Smooth muscle cell (in vitro differentiated cells): Measurements from ENCODE around the gene LNX1. TPM values are rescaled to one million over a fixed set of nuclear protein-coding genes. Genes with fewer than 3 reads are reported as not detected.
A peak's percentile ranks its signal among the peaks of the same experiment; 100 is the strongest.

Source experiments
- DNase-seq: peaks from one replicate; lab custom pipeline; 2025; ENCODE audit not compliant: unreplicated experiment; lab: John Stamatoyannopoulos, UW
- H2AFZ ChIP-seq: fragments of 200-600 bp; sonication (generic); 2 replicates; pipeline ENCODE4 v1.6.0; 2016; ENCODE audit warnings: antibody characterized with exemption, low read depth, mild to moderate bottlenecking
- H3F3A ChIP-seq: fragments of 200-600 bp; sonication (generic); 2 replicates; pipeline ENCODE4 v1.6.0; 2017; ENCODE audit warnings: antibody characterized with exemption, low read depth
- H3K27ac ChIP-seq: fragments of 200-600 bp; sonication (generic); 2 replicates; pipeline ENCODE4 v1.5.1; 2016; ENCODE audit warnings: low read depth, mild to moderate bottlenecking
- H3K27me3 ChIP-seq: fragments of 200-600 bp; sonication (generic); 2 replicates; pipeline ENCODE4 v1.6.1; 2016; ENCODE audit warnings: low read depth, mild to moderate bottlenecking
- H3K36me3 ChIP-seq: fragments of 200-600 bp; sonication (generic); 2 replicates; pipeline ENCODE4 v1.5.1; 2016; ENCODE audit warnings: low read depth
- H3K4me1 ChIP-seq: fragments of 200-600 bp; sonication (generic); 2 replicates; pipeline ENCODE4 v1.5.1; 2016; ENCODE audit warnings: low read depth
- H3K4me2 ChIP-seq: fragments of 200-600 bp; sonication (generic); 2 replicates; pipeline ENCODE4 v1.6.0; 2016; ENCODE audit warnings: mild to moderate bottlenecking
- H3K4me3 ChIP-seq: fragments of 200-600 bp; sonication (generic); 2 replicates; pipeline ENCODE4 v1.5.1; 2016; ENCODE audit warnings: mild to moderate bottlenecking
- H3K79me2 ChIP-seq: fragments of 200-600 bp; sonication (generic); 2 replicates; pipeline ENCODE4 v1.6.0; 2016; ENCODE audit warnings: low read depth, mild to moderate bottlenecking
- H3K9ac ChIP-seq: fragments of 200-600 bp; sonication (generic); 2 replicates; pipeline ENCODE4 v1.6.0; 2016; ENCODE audit warnings: low read depth
- H3K9me3 ChIP-seq: fragments of 200-600 bp; sonication (generic); replicated peaks from 2 replicates; pipeline ENCODE4 v1.5.1; 2016; ENCODE audit warnings: low read depth
- H4K20me1 ChIP-seq: fragments of 200-600 bp; sonication (generic); 2 replicates; pipeline ENCODE4 v1.6.0; 2016; ENCODE audit warnings: low read depth
- CTCF ChIP-seq: fragments of 200-600 bp; sonication (generic); IDR thresholded peaks from 2 replicates; pipeline ENCODE4 v1.5.1; 2017; ENCODE audit warnings: borderline replicate concordance, mild to moderate bottlenecking, antibody characterized with exemption; ENCODE audit not compliant: insufficient read depth, poor library complexity, severe bottlenecking
- WGBS: methylation state at CpG from one replicate; pipeline ENCODE4 v1.1.7; 2016; ENCODE audit warnings: low lambda C conversion rate; 5-methylcytosine and 5-hydroxymethylcytosine counted together
- polyA plus RNA-seq: library from polyadenylated mRNA; unstranded; fragments of >200 nt; fragmentation: Nextera tagmentation; extraction: Ambion mirVana; gene quantifications from 2 replicates; pipeline ENCODE4 v1.2.1, GENCODE V29; 2016
- total RNA-seq: library from RNA; depleted of rRNA; stranded (reverse); fragments of >200 nt; gene quantifications from 2 replicates; pipeline ENCODE4 v1.2.3, GENCODE V29; 2014

LNX1 gene
- total and polyA plus RNA-seq, 2 experiments from 2014 or later: 2.3 to 4.3 TPM

- no peak overlapping the region for H3K4me3 ChIP-seq
- no peak for DNase-seq
- WGBS: 91% methylated on average over 5 of the region's 5 CpGs
- no peaks in the 10 kb centered on the region for H3K4me1 ChIP-seq
- H3K9ac ChIP-seq: no peak overlapping the region
- H4K20me1 ChIP-seq: no peaks in the 10 kb centered on the region
- H3F3A ChIP-seq: peaks cover 5% of the 10 kb centered on the region
- H3K79me2 ChIP-seq: no peaks in the 10 kb centered on the region
- H3K27me3 ChIP-seq: no peaks in the 10 kb centered on the region
- no peak overlapping the region for H2AFZ ChIP-seq
- no peak for TF ChIP-seq CTCF
- H3K27ac ChIP-seq: no peak overlapping the region
- H3K4me2 ChIP-seq: no peak overlapping the region
- H3K36me3 ChIP-seq: peaks cover 12% of the 10 kb centered on the region
- no peaks in the 10 kb centered on the region for H3K9me3 ChIP-seq
Observed at GRCh38 chr4:53463340-53463739, 127.9 kb downstream of the LNX1 start.

GRCh38 chr4:53461244-53461643 is 130.0 kb downstream of the LNX1 start:
- no peak overlapping the region for H3K9ac ChIP-seq
- peaks cover 5% of the 10 kb centered on the region for H3F3A ChIP-seq
- H3K4me2 ChIP-seq: no peak overlapping the region
- no peak overlapping the region for H2AFZ ChIP-seq
- H4K20me1 ChIP-seq: no peaks in the 10 kb centered on the region
- H3K4me1 ChIP-seq: no peaks in the 10 kb centered on the region
- no peak overlapping the region for H3K4me3 ChIP-seq
- 97% methylated on average over 2 of the region's 2 CpGs for WGBS
- no peak for DNase-seq
- no peaks in the 10 kb centered on the region for H3K9me3 ChIP-seq
- peaks cover 12% of the 10 kb centered on the region for H3K36me3 ChIP-seq
- no peaks in the 10 kb centered on the region for H3K79me2 ChIP-seq
- no peak overlapping the region for H3K27ac ChIP-seq
- TF ChIP-seq CTCF: no peak
- no peaks in the 10 kb centered on the region for H3K27me3 ChIP-seq

DNA sequence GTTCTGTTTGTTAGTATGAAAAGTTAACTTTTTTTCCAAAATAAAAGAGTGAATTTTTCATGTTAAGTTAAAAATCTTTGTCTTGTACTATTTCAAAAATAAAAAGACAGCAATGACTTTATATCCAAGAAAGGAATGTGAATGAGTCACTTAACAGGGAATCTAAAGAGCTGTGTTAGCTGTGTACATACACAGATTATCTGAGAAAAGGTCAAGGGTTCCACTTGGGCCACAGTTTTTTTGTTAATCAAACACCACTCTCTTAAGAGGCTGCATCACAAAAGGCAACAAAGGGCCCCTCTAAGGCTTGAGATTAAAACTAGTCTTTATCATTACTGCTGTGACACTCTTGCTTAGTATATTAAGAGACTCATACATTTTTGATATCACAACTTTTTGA is 131.7 kb downstream of the LNX1 start:
- no peak overlapping the region for H3K9ac ChIP-seq
- H3K79me2 ChIP-seq: no peaks in the 10 kb centered on the region
- no peak overlapping the region for H3K4me3 ChIP-seq
- no peak overlapping the region for H3K4me2 ChIP-seq
- no peaks in the 10 kb centered on the region for H3K9me3 ChIP-seq
- no peaks in the 10 kb centered on the region for H3K27me3 ChIP-seq
- peaks cover 5% of the 10 kb centered on the region for H3F3A ChIP-seq
- H3K4me1 ChIP-seq: no peaks in the 10 kb centered on the region
- H3K36me3 ChIP-seq: peaks cover 16% of the 10 kb centered on the region
- no peak for TF ChIP-seq CTCF
- no peak overlapping the region for H2AFZ ChIP-seq
- DNase-seq: no peak
- peak overlapping the region; percentile 21 for H3K27ac ChIP-seq
- H4K20me1 ChIP-seq: no peaks in the 10 kb centered on the region

DNA sequence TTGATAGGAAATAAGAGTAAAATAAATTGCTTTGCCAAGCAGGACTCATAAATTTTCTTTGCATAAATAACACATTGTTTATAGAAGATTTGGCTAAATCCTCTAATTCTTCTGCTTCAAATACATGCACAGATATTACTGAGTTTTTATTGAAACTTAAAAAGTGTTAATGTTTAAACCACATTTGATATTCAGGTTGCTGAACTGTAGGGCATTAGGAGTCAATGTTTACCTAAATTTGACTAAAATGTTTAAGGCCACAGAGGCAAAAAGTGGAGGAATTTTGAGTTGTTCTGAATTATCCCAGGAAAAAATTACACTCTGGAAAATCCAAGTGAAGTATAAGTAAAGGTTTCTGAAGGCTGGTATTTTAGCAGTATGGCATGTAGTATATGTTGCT is 135.1 kb downstream of the LNX1 start:
- Histone ChIP-seq H3F3A (peaks cover 5% of the 10 kb centered on the region), H3K9me3 (no peaks in the 10 kb centered on the region), H4K20me1 (no peaks in the 10 kb centered on the region), H3K27ac (no peak overlapping the region), H3K9ac (no peak overlapping the region), H3K79me2 (no peaks in the 10 kb centered on the region), H3K27me3 (no peaks in the 10 kb centered on the region), H2AFZ (no peak overlapping the region), H3K4me1 (no peaks in the 10 kb centered on the region), H3K4me3 (no peak overlapping the region), H3K36me3 (peaks cover 21% of the 10 kb centered on the region), H3K4me2 (no peak overlapping the region)
- TF ChIP-seq CTCF: no peak
- no peak for DNase-seq
